Measurements from ENCODE around the gene MAST2. TPM values are rescaled to one million over a fixed set of nuclear protein-coding genes. Genes with fewer than 3 reads are reported as not detected.

Gene MAST2
- total RNA-seq, 6 donors from 2014 or later: 16.0 to 77.8 (median 26.4) TPM

DNA sequence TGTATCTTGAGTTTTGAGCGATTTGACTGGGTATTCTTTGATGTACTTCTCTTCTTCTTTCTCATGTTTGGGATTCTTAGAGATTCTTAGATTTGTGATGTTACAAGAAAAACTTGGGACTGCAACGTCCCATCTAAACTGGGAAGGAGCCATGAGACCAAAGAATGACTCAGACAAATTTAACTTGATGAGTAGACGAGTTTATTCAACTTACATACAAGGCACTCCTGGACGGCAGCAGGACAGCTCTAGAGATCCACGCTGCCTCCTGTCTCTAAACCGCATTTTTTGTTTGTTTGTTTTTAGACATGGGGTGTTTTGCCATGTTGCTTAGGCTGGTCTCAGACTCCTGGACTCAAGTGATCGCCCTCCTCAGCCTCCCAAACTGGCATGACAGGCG is 191.9 kb downstream of the MAST2 start:
- H3K27me3 ChIP-seq: no peaks in the 10 kb centered on the region
- no peak overlapping the region for H3K4me3 ChIP-seq
- no peak overlapping the region for H3K27ac ChIP-seq
- H3K4me1 ChIP-seq: no peaks in the 10 kb centered on the region
- DNase-seq: no peak
- no peaks in the 10 kb centered on the region for H3K9me3 ChIP-seq
- ATAC-seq (ENCODE audit: low FRiP score in 2 of 2): no peak
- 83 to 89% methylated on average over 8 of the region's 8 CpGs for WGBS, 2 donors
- no peak for TF ChIP-seq EP300 (IDR thresholded peaks at IDR 0.05)
- TF ChIP-seq, protein P1, sequence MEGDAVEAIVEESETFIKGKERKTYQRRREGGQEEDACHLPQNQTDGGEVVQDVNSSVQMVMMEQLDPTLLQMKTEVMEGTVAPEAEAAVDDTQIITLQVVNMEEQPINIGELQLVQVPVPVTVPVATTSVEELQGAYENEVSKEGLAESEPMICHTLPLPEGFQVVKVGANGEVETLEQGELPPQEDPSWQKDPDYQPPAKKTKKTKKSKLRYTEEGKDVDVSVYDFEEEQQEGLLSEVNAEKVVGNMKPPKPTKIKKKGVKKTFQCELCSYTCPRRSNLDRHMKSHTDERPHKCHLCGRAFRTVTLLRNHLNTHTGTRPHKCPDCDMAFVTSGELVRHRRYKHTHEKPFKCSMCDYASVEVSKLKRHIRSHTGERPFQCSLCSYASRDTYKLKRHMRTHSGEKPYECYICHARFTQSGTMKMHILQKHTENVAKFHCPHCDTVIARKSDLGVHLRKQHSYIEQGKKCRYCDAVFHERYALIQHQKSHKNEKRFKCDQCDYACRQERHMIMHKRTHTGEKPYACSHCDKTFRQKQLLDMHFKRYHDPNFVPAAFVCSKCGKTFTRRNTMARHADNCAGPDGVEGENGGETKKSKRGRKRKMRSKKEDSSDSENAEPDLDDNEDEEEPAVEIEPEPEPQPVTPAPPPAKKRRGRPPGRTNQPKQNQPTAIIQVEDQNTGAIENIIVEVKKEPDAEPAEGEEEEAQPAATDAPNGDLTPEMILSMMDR (IDR thresholded peaks at IDR 0.05): no peak
- no peak for TF ChIP-seq POLR2A (IDR thresholded peaks at IDR 0.05)
- no peak for TF ChIP-seq POLR2AphosphoS5 (IDR thresholded peaks at IDR 0.05)
- H3K36me3 ChIP-seq: peaks cover 0 to 7% (median 0%) of the 10 kb centered on the region in 4 donors

DNA sequence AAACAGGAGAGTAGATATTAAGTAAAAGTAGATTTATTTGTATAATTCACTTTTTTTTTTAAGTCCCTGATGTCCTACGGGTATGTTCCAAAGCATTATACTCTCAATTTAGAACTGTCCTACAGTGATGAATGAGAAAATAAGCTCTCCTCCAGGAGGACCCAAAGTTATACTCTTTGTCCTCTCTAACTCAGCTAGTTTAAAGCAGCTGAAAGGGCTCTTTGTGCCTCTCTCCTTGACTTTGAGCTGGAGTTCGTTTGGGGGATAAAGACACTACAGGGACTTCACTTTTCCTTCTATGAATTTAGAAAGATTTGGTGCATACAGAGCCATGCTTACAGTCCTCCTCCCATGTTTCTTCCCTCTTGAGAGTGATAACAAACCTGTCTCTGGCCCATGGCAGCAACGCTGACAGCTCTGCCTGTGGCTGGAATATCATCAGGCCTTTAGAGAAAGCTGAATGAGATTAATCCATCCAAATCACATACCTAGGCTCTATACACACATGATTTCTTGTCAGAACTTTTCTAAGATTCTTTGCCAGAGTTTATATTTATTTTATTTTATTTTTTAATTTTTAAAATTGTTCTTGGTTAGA is 194.7 kb downstream of the MAST2 start:
- TF ChIP-seq POLR2AphosphoS5 (IDR thresholded peaks at IDR 0.05) (no peak), POLR2A (IDR thresholded peaks at IDR 0.05) (no peak), EP300 (IDR thresholded peaks at IDR 0.05) (no peak)
- TF ChIP-seq, protein P1 (IDR thresholded peaks at IDR 0.05): no peak
- Histone ChIP-seq H3K4me3 (no peak overlapping the region), H3K27ac (no peak overlapping the region), H3K36me3 (peaks cover 0 to 7% (median 0%) of the 10 kb centered on the region in 4 donors), H3K9me3 (no peaks in the 10 kb centered on the region), H3K4me1 (peaks cover 0 to 5% (median 3%) of the 10 kb centered on the region in 4 donors), H3K27me3 (no peaks in the 10 kb centered on the region)
- WGBS, 2 donors: 81 to 88% methylated on average over 3 of the region's 3 CpGs
- ATAC-seq (ENCODE audit: low FRiP score in 2 of 2) (no peak), DNase-seq (no peak)

DNA sequence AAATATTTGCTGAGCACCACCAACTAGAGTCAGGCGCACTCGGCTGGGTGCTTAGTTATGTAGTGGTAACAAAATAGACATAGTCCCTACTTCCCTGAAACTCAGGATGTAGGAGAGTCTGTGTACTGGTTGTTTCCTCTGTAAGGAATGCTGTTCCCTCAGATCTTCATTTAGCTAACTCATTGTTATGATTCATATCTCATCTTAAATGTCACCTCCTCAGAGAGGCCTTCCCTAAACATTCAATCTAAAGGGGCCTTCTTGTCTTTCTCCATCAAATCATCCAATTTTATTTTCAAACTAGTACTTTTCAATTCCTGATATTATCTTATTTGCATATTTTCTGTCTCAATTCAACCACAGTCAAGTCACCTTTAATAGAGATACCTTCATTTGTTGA is 196.1 kb downstream of the MAST2 start:
- TF ChIP-seq POLR2AphosphoS5 (IDR thresholded peaks at IDR 0.05) (no peak), EP300 (IDR thresholded peaks at IDR 0.05) (no peak)
- TF ChIP-seq, protein P1 (IDR thresholded peaks at IDR 0.05): no peak
- no peak for ATAC-seq (ENCODE audit: low FRiP score in 2 of 2)
- 79 to 81% methylated on average over 2 of the region's 2 CpGs for WGBS, 2 donors
- Histone ChIP-seq H3K4me1 (peaks cover 0 to 10% (median 9%) of the 10 kb centered on the region in 4 donors), H3K9me3 (no peaks in the 10 kb centered on the region), H3K4me3 (no peak overlapping the region), H3K36me3 (peaks cover 0 to 7% (median 0%) of the 10 kb centered on the region in 4 donors), H3K27ac (peak overlapping the region in 1 of 4 donors; percentile 23), H3K27me3 (no peaks in the 10 kb centered on the region)
- DNase-seq: no peak

DNA sequence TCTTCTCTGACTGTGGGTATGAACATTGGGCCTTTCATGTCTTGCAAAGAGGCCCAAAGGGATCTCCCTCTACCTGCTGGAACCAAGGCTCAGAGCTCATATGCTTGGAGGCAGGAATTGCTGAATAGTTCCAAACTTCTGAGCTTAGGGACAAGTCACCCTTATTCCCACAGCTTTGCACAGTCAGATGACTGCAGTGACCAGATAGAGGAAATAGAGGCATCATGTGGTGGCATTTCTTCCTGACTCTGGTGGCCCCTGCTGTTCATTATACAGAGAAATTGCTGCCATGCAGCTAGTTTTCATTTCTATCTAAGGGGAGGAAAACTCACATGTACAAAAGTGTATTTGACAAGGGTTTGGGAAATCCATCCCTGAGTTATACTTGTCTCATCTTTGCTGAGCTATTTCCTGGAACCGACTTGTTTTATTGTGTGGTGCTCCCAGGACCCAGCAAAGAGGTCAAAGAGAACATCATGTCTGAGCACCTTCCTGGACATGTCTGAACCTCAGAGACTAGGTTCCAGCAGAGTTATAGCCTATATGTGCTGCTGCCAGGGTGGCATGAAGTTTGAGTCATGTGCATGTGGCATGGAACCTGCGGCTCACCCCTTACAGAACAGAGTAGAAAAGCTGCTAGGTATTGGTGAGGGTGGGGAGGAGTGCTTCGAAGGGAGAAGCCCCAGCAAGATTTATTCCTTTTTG is 197.8 kb downstream of the MAST2 start:
- Histone ChIP-seq H3K27ac (no peak overlapping the region), H3K36me3 (peaks cover 0 to 9% (median 0%) of the 10 kb centered on the region in 4 donors), H3K27me3 (no peaks in the 10 kb centered on the region), H3K9me3 (no peaks in the 10 kb centered on the region), H3K4me3 (no peak overlapping the region), H3K4me1 (peaks cover 0 to 10% (median 9%) of the 10 kb centered on the region in 4 donors)
- DNase-seq (no peak), ATAC-seq (ENCODE audit: low FRiP score in 2 of 2) (no peak)
- WGBS, 2 donors: 92 to 100% methylated on average over 3 of the region's 3 CpGs
- TF ChIP-seq EP300 (IDR thresholded peaks at IDR 0.05): no peak
- TF ChIP-seq POLR2A (IDR thresholded peaks at IDR 0.05): no peak
- TF ChIP-seq POLR2AphosphoS5 (IDR thresholded peaks at IDR 0.05): no peak
- TF ChIP-seq, protein P1 (IDR thresholded peaks at IDR 0.05): no peak

All from upper lobe of left lung (tissue), 6 donors.